NT2/D1 (cell line): Measurements from ENCODE around the gene MINK1.

Source experiments
- DNase-seq: peaks from one replicate; pipeline ENCODE4 v3.0.0-alpha.2; 2011; ENCODE audit warnings: low read depth, low spot score
- H3K27me3 ChIP-seq: 2 replicates; pipeline ENCODE4 v1.6.0; 2011; ENCODE audit warnings: mild to moderate bottlenecking; ENCODE audit not compliant: insufficient read length, insufficient read depth
- H3K36me3 ChIP-seq: 2 replicates; pipeline ENCODE4 v1.6.1; 2011; ENCODE audit warnings: mild to moderate bottlenecking, low read length, mixed read lengths; ENCODE audit not compliant: insufficient read depth, insufficient read length
- H3K4me1 ChIP-seq: 2 replicates; pipeline ENCODE4 v1.5.1; 2011; ENCODE audit not compliant: insufficient read depth, insufficient read length
- H3K4me3 ChIP-seq: 2 replicates; pipeline ENCODE4 v1.5.1; 2011; ENCODE audit warnings: low read depth; ENCODE audit not compliant: insufficient read length
- H3K9ac ChIP-seq: 2 replicates; pipeline ENCODE4 v1.6.0; 2011; ENCODE audit warnings: low read depth; ENCODE audit not compliant: insufficient read length
- H3K9me3 ChIP-seq: 2 replicates; pipeline ENCODE4 v1.5.1; 2011; ENCODE audit warnings: mild to moderate bottlenecking, low read length; ENCODE audit not compliant: insufficient read depth
- SUZ12 ChIP-seq: IDR thresholded peaks from 2 replicates; pipeline ENCODE4 v1.6.1; 2011; ENCODE audit not compliant: insufficient read length, insufficient read depth; ENCODE audit errors: extremely low read depth
- YY1 ChIP-seq: IDR thresholded peaks from 2 replicates; pipeline ENCODE4 v1.6.1; 2011; ENCODE audit not compliant: insufficient read length, insufficient read depth
- ZNF274 ChIP-seq: IDR thresholded peaks from 2 replicates; pipeline ENCODE4 v1.6.1; 2011; ENCODE audit warnings: mild to moderate bottlenecking, low read depth, low read length

Gene MINK1

DNA sequence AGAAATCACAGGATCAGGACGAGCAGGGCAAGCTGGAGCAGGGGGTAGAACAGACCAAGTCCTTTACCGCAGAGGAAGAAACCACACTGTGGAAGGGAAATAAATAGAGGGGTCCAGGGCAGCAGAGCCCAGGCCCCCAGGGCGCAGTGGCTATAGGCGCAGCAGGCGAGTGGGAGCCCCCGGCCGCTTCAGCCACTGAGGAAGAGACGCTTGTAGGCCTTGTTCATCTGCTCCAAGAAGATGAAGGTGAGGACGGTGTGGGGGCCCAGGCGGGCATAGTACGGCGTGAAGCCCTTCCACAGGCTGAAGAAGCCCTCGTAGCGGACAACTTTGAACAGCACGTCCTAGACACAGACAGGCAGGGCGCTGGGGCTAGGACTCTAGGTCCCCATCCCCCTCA, 104.4 kb downstream of the MINK1 start:
- TF ChIP-seq YY1: no peak
- TF ChIP-seq ZNF274: no peak
- no peak for TF ChIP-seq SUZ12
- H3K4me1 ChIP-seq: peaks cover 10% of the 10 kb centered on the region
- DNase-seq: no peak
- H3K4me3 ChIP-seq: no peak overlapping the region
- H3K27me3 ChIP-seq: no peaks in the 10 kb centered on the region
- peaks cover 55% of the 10 kb centered on the region for H3K36me3 ChIP-seq
- H3K9ac ChIP-seq: no peak overlapping the region
- no peaks in the 10 kb centered on the region for H3K9me3 ChIP-seq

- H3K36me3 ChIP-seq: peaks cover 57% of the 10 kb centered on the region
- H3K27me3 ChIP-seq: no peaks in the 10 kb centered on the region
- H3K9ac ChIP-seq: peak overlapping the region; percentile 99
- H3K4me1 ChIP-seq: peaks cover 10% of the 10 kb centered on the region
- H3K4me3 ChIP-seq: no peak overlapping the region
- TF ChIP-seq YY1: no peak
- no peak for TF ChIP-seq ZNF274
- no peak for TF ChIP-seq SUZ12
- H3K9me3 ChIP-seq: no peaks in the 10 kb centered on the region
- no peak for DNase-seq
These were observed 104.9 kb downstream of the MINK1 start for GRCh38 chr17:4938069-4938491.

DNA sequence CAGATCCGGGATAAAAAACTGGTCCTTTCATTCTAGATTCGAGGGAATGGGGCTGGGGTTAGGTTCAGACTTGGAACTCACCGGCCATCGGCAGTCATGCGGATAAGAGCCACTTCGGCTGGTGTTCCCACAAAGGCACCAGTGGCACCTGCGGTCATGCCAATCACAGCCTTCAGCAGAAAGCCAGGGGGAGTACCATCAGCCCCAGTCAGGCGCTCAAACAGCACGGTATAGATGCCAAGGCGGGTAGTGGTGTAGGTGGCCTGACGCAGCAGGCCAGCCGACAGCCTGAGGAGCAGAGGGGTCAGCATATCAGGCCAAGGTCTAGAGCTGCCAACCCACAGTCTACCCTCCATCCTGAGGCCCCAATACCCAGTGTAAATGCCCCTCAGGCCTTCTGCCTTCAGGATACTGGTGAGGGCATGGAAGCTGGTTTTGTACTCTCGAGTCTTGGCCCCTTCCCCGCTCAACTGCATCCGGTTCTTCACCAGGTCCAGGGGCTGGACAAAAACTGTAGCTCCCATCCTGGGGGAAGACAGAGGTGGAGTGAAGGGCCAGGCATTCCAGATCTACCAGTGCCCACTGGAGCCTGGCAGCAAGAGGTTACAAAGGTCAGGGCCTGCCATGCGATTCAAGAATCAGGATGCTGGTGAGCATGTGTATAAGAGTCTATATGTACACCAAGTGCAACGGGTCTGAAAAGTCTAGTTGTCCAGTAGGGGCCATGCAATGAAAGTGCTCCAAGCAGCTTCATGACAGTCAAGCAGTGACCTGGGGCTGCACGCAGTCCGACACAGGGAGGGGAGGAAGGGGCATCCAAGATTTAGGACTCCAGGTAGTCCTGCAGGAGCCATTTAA, 105.8 kb downstream of the MINK1 start:
- H3K9me3 ChIP-seq: no peaks in the 10 kb centered on the region
- no peak for DNase-seq
- peaks cover 10% of the 10 kb centered on the region for H3K4me1 ChIP-seq
- no peaks in the 10 kb centered on the region for H3K27me3 ChIP-seq
- peaks cover 65% of the 10 kb centered on the region for H3K36me3 ChIP-seq
- TF ChIP-seq ZNF274 (no peak), YY1 (no peak), SUZ12 (no peak)
- H3K9ac ChIP-seq: peak overlapping the region; percentile 99
- peak overlapping the region; percentile 91 for H3K4me3 ChIP-seq

- TF ChIP-seq ZNF274: no peak
- no peak for TF ChIP-seq YY1
- H3K36me3 ChIP-seq: peaks cover 71% of the 10 kb centered on the region
- no peaks in the 10 kb centered on the region for H3K9me3 ChIP-seq
- DNase-seq: no peak
- peak overlapping the region; percentile 91 for H3K4me3 ChIP-seq
- H3K27me3 ChIP-seq: no peaks in the 10 kb centered on the region
- H3K4me1 ChIP-seq: peaks cover 6% of the 10 kb centered on the region
- H3K9ac ChIP-seq: peak overlapping the region; percentile 99
These were observed 106.3 kb downstream of the MINK1 start for GRCh38 chr17:4939546-4939795.

DNA sequence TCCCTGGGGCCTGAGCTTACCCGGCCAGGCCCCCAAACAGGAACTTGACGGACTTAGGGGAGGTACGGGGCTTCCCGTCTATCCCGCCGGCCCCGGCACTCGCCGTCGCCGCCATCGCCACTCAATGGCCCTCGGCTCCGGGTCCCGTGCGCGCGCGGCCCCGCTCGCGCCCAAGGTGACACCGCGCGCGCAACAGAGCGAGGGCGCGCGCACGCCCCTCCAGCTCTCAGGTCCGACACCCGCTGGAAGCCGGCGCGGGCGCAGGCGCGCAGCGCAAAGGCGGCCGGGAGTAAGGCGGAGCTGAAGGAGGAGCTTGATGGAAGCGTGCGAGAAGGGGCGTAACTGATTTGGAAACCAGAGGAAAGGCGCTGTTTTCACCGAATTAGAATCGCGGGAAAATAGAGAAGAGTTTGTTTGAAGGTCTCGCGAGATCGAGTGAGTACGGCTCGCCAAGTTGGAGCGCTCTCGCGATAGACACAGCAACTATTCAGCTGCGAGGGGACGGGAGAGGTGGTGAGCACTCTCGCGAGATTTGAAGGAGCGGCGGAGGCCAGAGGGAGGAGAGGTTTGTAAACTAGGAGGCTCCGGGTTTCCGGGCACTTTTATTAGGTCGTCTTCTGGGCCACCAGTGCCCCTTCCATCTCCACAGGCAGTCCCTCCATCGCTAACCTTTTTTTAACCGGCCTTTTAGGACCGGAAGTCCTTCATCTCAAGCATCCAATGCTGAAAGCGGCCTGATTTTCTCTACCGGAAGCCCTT, 106.8 kb downstream of the MINK1 start, which contains the start of the genes RNF167 and SLC25A11:
Gene RNF167, plus strand, starts transcription at position 473 of the 759 bp plus-strand sequence. CDS start 642 bp downstream, outside the sequence.
Gene SLC25A11, minus strand, starts transcription at position 251 of the 759 bp plus-strand sequence. Its CDS starts 136 bp downstream, at position 115.
- H3K9me3 ChIP-seq: no peaks in the 10 kb centered on the region
- no peaks in the 10 kb centered on the region for H3K27me3 ChIP-seq
- H3K36me3 ChIP-seq: peaks cover 76% of the 10 kb centered on the region
- no peak for TF ChIP-seq ZNF274
- TF ChIP-seq YY1: no peak
- TF ChIP-seq SUZ12: no peak
- peaks cover 5% of the 10 kb centered on the region for H3K4me1 ChIP-seq
- peak within 1 kb of the TSS; percentile 99 for H3K9ac ChIP-seq
- peak; percentile 95 for DNase-seq
- peak within 1 kb of the TSS; percentile 91 for H3K4me3 ChIP-seq

DNA sequence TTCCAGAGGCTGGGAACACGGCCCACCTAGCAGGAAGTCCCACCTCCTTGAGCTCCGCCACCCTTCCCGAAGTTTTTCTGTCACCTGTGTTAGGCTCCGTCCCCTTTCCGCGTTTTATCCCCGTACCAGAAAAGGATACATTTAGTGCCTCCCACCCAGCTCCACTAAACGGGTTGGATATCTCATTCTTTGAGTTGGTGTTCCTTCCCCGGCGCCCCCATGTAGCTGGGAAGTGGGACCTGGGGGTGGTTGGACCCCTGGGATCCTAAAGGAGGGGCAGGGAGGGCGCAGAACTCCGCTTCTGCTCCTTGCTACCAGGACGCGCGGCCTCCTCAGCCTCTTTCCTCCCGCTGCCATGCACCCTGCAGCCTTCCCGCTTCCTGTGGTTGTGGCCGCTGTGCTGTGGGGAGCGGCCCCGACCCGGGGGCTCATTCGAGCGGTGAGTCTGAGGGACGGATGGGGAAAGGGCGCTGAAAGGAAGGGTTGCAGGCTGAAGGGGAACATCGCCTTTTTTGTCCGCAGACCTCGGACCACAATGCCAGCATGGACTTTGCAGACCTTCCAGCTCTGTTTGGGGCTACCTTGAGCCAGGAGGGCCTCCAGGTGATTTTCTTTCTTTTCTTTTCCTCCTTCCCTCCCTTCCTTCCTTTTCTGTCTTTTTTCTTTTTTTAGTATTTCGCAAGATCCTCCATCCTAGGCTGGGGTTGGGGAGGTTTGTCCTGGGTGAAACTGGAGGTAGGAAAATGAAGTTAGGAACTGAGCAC, 107.6 kb downstream of the MINK1 start:
- peaks cover 79% of the 10 kb centered on the region for H3K36me3 ChIP-seq
- peaks cover 5% of the 10 kb centered on the region for H3K4me1 ChIP-seq
- no peaks in the 10 kb centered on the region for H3K9me3 ChIP-seq
- peak; percentile 73 for DNase-seq
- TF ChIP-seq ZNF274: no peak
- TF ChIP-seq SUZ12: no peak
- no peak for TF ChIP-seq YY1
- H3K9ac ChIP-seq: peak overlapping the region; percentile 99
- H3K27me3 ChIP-seq: no peaks in the 10 kb centered on the region
- H3K4me3 ChIP-seq: peak overlapping the region; percentile 91
